HCT116 (cell line): ENCODE data around the gene CA10. TPM values are rescaled to one million over a fixed set of nuclear protein-coding genes. Genes with fewer than 3 reads are reported as not detected.

ENCODE experiments used
- ATAC-seq: fragments of 200-7000 bp; cut with Tn5 transposase; 2 replicates; pipeline ENCODE4 v1.9.1; 2020; ENCODE audit warnings: mild to moderate bottlenecking, moderate library complexity
- BruUV-seq: library from RNA; stranded (reverse); fragments of 400-500 nt; replicated peaks from 2 replicates; lab custom pipeline; 2021; lab: Mats Ljungman, UMichigan
- CTCF ChIA-PET: fragments of 300-600 bp; sonication (Branson Sonifier 250); formaldehyde crosslinking; loops from one replicate; lab custom pipeline; 2021; ENCODE audit warnings: antibody characterized with exemption; lab: Charles Lee
- POLR2A ChIA-PET: fragments of 300-600, 350-600 bp; sonication (Branson Sonifier 250); formaldehyde crosslinking; loops from one replicate; lab custom pipeline; 2021; ENCODE audit warnings: antibody characterized with exemption; lab: Charles Lee
- RAD21 ChIA-PET, 2 experiments: fragments of 300-600 bp; sonication (Branson Sonifier 250); formaldehyde crosslinking; loops; one replicate each; lab custom pipeline; 2023; ENCODE audit warnings: low total read pairs in 2 of 2; ENCODE audit not compliant: uncharacterized antibody in 2 of 2, unreplicated experiment in 2 of 2, low non-redundant PET in 1 of 2; lab: Charles Lee
- DNase-seq: peaks from one replicate; pipeline ENCODE4 v3.0.0-alpha.2; 2010; ENCODE audit warnings: low read depth, low spot score
- H2AFZ ChIP-seq: fragments of 200-600 bp; shearing (Covaris generic), sonication (generic); 2 replicates; pipeline ENCODE4 v1.6.1; 2017; ENCODE audit warnings: low read depth, mixed run types, mixed read lengths, antibody characterized with exemption, low read length; ENCODE audit not compliant: poor library complexity, severe bottlenecking
- H3K27ac ChIP-seq: 2 replicates; pipeline ENCODE4 v1.5.1; 2012; ENCODE audit warnings: low read depth, low read length
- H3K27me3 ChIP-seq: fragments of 200-600 bp; sonication (generic); 2 replicates; pipeline ENCODE4 v1.6.1; 2016; ENCODE audit warnings: mixed run types, low read length, mixed read lengths; ENCODE audit not compliant: insufficient read depth
- H3K36me3 ChIP-seq, 2 experiments: fragments of 200-500 bp in 1 of 2; fragments of 200-600 bp in 1 of 2; sonication (Bioruptor generic) in 1 of 2; sonication (generic) in 1 of 2; 2 replicates each; pipeline versions ENCODE4 v1.5.1 to v1.6.1; 2014 to 2016; ENCODE audit warnings: low read length in 2 of 2, inconsistent platforms in 1 of 2, mixed read lengths in 1 of 2, mixed run types in 1 of 2; ENCODE audit not compliant: insufficient read depth in 2 of 2, control insufficient read depth in 1 of 2
- H3K4me1 ChIP-seq, 2 experiments: fragments of 200-600 bp in 1 of 2; sonication (generic) in 1 of 2; 2 replicates each; pipeline versions ENCODE4 v1.5.1 to v1.6.1; 2012 to 2017; ENCODE audit warnings: low read length in 2 of 2, inconsistent platforms in 1 of 2, mild to moderate bottlenecking in 1 of 2, mixed read lengths in 1 of 2, mixed run types in 1 of 2, moderate library complexity in 1 of 2; ENCODE audit not compliant: insufficient read depth in 2 of 2, control insufficient read depth in 1 of 2
- H3K4me2 ChIP-seq: fragments of 200-600 bp; sonication (generic); 2 replicates; pipeline ENCODE4 v1.6.1; 2017; ENCODE audit warnings: mixed run types, low read length, mixed read lengths
- H3K4me3 ChIP-seq, 2 experiments: fragments of 200-600 bp in 1 of 2; sonication (generic) in 1 of 2; replicated peaks in 1 of 2; 2 replicates each; pipeline ENCODE4 v1.5.1; 2011 to 2016; ENCODE audit warnings: low read length in 2 of 2, control low read depth in 1 of 2, low read depth in 1 of 2, mild to moderate bottlenecking in 1 of 2, mixed read lengths in 1 of 2, mixed run types in 1 of 2
- H3K79me2 ChIP-seq: fragments of 200-600 bp; sonication (generic); 2 replicates; pipeline ENCODE4 v1.6.1; 2017; ENCODE audit warnings: mild to moderate bottlenecking, mixed run types, low read length, moderate library complexity, mixed read lengths; ENCODE audit not compliant: insufficient read depth
- H3K9ac ChIP-seq: fragments of 200-600 bp; sonication (generic); 2 replicates; pipeline ENCODE4 v1.6.1; 2016; ENCODE audit warnings: low read length, mixed read lengths
- H3K9me2 ChIP-seq: fragments of 200-600 bp; sonication (generic), shearing (Covaris generic); 2 replicates; pipeline ENCODE4 v1.6.1; 2017; ENCODE audit warnings: mixed run types, mild to moderate bottlenecking, moderate library complexity; ENCODE audit not compliant: insufficient read depth
- H3K9me3 ChIP-seq, 2 experiments: fragments of 200-500 bp in 1 of 2; fragments of 200-600 bp in 1 of 2; sonication (Bioruptor generic) in 1 of 2; sonication (generic) in 1 of 2; 2 replicates each; pipeline ENCODE4 v1.6.1; 2014 to 2017; ENCODE audit warnings: low read length in 2 of 2, mixed read lengths in 2 of 2, inconsistent platforms in 1 of 2, low read depth in 1 of 2, mild to moderate bottlenecking in 1 of 2, mixed run types in 1 of 2, moderate library complexity in 1 of 2; ENCODE audit not compliant: control insufficient read depth in 1 of 2, insufficient read depth in 1 of 2
- H4K20me1 ChIP-seq: fragments of 200-600 bp; sonication (generic), shearing (Covaris generic); 2 replicates; pipeline ENCODE4 v1.6.1; 2017; ENCODE audit warnings: mixed run types, mild to moderate bottlenecking, moderate library complexity; ENCODE audit not compliant: insufficient read depth
- CBX3 ChIP-seq: IDR thresholded peaks from 2 replicates; pipeline ENCODE4 v1.6.1; 2012; ENCODE audit warnings: low read depth
- EGR1 ChIP-seq: IDR thresholded peaks from 2 replicates; pipeline ENCODE4 v1.6.1; 2012; ENCODE audit warnings: low read depth
- JUND ChIP-seq: IDR thresholded peaks from 2 replicates; pipeline ENCODE4 v1.6.1; 2012
- POLR2A ChIP-seq: IDR thresholded peaks from 2 replicates; pipeline ENCODE4 v1.7.0; 2011; ENCODE audit warnings: borderline replicate concordance; ENCODE audit not compliant: insufficient read depth, insufficient read length; ENCODE audit errors: extremely low read depth
- SP1 ChIP-seq: IDR thresholded peaks from 2 replicates; pipeline ENCODE4 v1.6.1; 2012; ENCODE audit warnings: low read depth
- YY1 ChIP-seq: IDR thresholded peaks from 2 replicates; pipeline ENCODE4 v1.6.1; 2011; ENCODE audit warnings: low read length, low read depth, moderate library complexity, mild to moderate bottlenecking; ENCODE audit not compliant: insufficient replicate concordance; ENCODE audit errors: extremely low read depth
- ZFX ChIP-seq: fragments of 450-650 bp; IDR thresholded peaks from 2 replicates; pipeline ENCODE4 v1.6.1; 2017
- ZNF274 ChIP-seq: fragments of 200-500 bp; sonication (Bioruptor generic); IDR thresholded peaks from 2 replicates; pipeline ENCODE4 v1.6.1; 2014; ENCODE audit warnings: mild to moderate bottlenecking, low read depth, low read length, inconsistent platforms
- intact Hi-C: fragments of 100-400 bp; cut with micrococcal nuclease; formaldehyde crosslinking; loops from 2 replicates; pipeline ENCODE4 v1.10.0; 2022
- total RNA-seq: library from RNA; stranded (reverse); gene quantifications from one replicate; pipeline ENCODE4 v1.2.1, GENCODE V29; 2021; ENCODE audit not compliant: unreplicated experiment
- TF ChIP-seq, protein P1 (sequence below): IDR thresholded peaks from 2 replicates; pipeline ENCODE4 v1.6.1; 2012

The CA10 gene
- total RNA-seq, 1 experiment from 2014 or later, result not detected

GRCh38 chr17:51857052-51857597, 301.4 kb downstream of the CA10 start:
- Histone ChIP-seq H3K79me2 (no peaks in the 10 kb centered on the region), H3K27me3 (no peaks in the 10 kb centered on the region), H3K4me3 (no peak overlapping the region), H3K36me3 (no peaks in the 10 kb centered on the region), H2AFZ (no peak overlapping the region), H3K4me2 (no peak overlapping the region), H3K4me1 (no peaks in the 10 kb centered on the region), H3K9me3 (no peaks in the 10 kb centered on the region), H4K20me1 (no peaks in the 10 kb centered on the region), H3K27ac (no peak overlapping the region), H3K9me2 (no peaks in the 10 kb centered on the region), H3K9ac (no peak overlapping the region)
- ChIA-PET CTCF (no interaction called here), POLR2A (no interaction called here), RAD21 (no interaction called here)
- DNase-seq (no peak), ATAC-seq (no peak)
- TF ChIP-seq EGR1 (no peak), JUND (no peak), SP1 (no peak), ZFX (no peak), YY1 (no peak), ZNF274 (no peak), POLR2A (no peak)
- TF ChIP-seq, protein P1, sequence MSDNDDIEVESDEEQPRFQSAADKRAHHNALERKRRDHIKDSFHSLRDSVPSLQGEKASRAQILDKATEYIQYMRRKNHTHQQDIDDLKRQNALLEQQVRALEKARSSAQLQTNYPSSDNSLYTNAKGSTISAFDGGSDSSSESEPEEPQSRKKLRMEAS, result no peak
- no TSS peak for BruUV-seq
- intact Hi-C loops, result no loop called here

DNA sequence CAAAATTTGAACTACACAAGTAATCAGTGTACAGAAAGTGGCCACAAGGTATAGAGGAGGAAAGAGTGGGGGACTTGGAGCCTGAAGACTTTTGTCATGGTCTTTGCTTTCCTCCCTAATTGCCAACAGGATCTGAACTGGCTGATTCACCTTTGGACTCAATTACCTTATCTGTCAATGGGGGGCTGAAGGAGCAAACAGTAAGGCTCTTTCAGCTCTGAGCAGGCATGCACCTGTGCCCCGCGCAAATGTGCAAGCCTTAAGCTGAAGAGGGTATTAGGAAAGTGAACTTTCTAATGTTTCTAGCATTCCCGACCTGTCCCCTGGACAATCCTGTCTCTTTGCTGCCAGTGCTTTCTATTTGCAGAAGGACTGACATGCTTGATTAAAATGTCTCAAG, 302.7 kb downstream of the CA10 start:
- no peak for TF ChIP-seq CBX3
- RAD21 ChIA-PET, result no interaction called here
- no TSS peak for BruUV-seq
- no peak for DNase-seq
- intact Hi-C loops, result no loop called here
- Histone ChIP-seq H3K79me2 (no peaks in the 10 kb centered on the region), H3K9me3 (no peaks in the 10 kb centered on the region), H3K27me3 (no peaks in the 10 kb centered on the region), H3K9me2 (no peaks in the 10 kb centered on the region), H4K20me1 (no peaks in the 10 kb centered on the region), H2AFZ (no peak overlapping the region), H3K36me3 (no peaks in the 10 kb centered on the region), H3K4me1 (no peaks in the 10 kb centered on the region), H3K4me3 (no peak overlapping the region), H3K9ac (no peak overlapping the region), H3K4me2 (no peak overlapping the region), H3K27ac (no peak overlapping the region)
- ATAC-seq, result no peak
- POLR2A ChIA-PET, result no interaction called here
- CTCF ChIA-PET, result no interaction called here
